T-helper 9 cell (primary cell): ENCODE measurements around the gene FAM9C.
"Not testable (repeated sequence)": the region's sequence is repeated elsewhere in the genome, so short reads cannot be mapped to it uniquely, and the experiment has no call there.

Experiments used
- DNase-seq: peaks from one replicate; pipeline ENCODE4 v3.0.0-alpha.2; 2020

Gene FAM9C

DNA sequence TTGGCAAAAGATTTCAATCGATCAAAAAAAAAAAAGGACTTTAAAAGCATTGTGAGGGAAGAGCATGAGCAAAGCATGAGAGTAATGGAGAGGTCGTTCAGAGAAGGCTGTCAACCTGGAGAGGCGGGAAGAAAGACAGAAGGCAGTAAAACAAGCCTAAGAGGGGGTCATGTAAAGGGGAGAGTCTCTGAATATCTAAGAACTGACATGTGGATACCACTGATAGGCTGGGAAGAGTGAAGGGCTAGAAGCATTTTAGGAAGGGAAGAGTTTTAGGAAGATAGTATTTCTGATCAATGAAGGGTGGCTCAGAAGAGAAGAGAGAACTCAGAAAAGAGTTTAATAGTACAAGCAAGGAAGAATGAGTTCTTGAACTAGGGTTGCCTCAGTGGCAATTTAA is 7.5 kb downstream of the FAM9C start:
- DNase-seq: no peak

GRCh38 chrX:13033193-13033592 is 11.2 kb downstream of the FAM9C start:
- no peak for DNase-seq

DNA sequence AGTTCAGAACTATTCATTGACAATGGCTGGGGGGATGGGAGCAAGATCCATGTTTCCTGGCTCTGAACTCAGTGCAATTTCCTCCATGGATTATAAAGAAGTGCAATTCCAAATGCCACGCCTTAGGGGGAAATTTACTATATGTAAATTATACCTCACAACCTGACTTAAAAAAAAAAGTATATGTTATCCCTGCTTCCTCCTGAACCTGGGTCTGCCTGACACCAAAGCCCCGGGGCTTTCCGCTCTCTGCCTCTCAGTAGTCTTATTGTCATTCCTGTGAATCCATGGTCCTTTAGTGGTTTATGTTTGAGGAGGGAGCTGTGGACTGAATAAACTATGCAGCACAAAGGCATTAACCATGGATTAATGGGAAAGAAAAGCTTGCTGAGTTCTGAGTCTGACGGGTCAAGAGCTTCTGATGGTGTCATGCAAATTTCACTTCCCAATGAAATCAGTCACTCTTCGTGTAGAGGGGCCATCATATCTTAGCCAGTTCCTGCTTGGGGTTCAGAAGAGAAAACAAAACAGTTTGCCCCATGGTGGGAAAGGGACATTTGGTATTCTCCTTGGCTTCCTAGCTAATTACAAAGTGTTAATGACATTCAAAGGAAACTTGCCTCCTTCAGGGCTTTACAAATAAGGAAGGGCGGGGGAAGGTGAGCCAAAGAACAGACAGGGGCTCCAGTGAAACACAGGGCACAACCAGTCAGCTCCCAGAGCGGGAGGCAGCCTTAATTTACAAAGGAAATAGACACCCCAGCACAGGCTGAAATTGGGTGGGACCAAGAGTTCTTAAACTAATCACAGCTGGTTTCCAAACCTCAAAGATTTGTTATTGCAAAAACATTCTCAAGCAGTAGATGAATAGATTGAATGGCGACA is 14.3 kb downstream of the FAM9C start:
- no peak for DNase-seq

- no peak for DNase-seq
Observed at GRCh38 chrX:13029637-13029886, 14.9 kb downstream of the FAM9C start.

GRCh38 chrX:13028871-13029636 is 15.4 kb downstream of the FAM9C start:
- no peak for DNase-seq

DNA sequence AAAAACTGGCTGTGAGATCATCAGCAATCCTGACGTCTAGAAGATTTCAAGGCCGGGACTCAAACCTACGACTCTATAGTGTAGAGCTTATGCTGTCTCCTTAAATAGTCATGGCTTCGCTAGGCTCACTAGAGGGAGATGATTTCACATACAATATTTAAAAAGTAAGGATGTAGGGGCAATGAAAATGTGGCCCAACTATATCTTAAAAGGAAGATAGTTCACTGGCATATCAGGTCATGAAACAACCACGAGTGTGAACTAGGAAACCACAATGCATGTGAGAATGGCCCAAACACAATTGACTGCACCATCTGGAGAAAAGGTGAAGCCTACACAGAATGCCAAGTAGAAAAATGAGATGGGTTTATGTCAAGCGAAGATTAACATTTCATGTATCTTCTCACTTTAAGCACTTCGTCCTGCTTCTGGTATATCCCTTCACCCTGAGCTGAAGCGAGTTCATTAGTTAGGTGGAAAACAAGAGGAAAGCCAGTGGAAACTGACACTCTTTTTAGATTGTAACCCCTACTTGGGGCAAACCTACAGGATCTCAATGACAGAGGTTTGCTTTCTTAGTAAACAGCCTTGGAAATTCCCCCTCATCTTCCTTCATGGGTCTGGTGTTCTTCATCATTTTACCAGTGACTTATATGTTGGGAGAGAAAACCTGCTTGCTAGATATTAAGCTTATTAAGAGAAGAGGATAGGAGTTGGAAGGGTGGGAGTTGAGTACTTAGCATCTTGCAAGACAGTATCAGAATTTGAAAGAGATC is 17.4 kb downstream of the FAM9C start:
- DNase-seq: no peak

- no peak for DNase-seq
Observed at GRCh38 chrX:13024986-13025385, 19.4 kb downstream of the FAM9C start.

DNA sequence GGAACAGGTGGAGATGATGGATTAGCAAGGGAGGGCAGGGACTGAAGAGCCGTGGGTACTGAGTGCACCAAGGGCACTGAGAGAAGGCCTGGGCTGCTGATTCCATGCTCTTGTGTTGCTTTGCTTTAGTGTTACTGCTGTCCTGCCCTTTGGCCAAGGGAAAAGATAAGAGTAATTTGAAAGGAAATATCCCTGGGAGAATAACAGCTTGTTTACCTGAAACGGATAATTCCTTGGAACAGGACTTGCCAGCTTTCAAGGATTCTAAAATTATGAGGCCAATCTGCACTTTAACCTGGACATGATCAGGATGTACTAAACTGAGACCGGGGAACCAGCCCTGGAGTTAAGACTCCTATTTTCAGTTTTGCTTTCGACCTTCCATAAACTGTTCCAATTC is 20.4 kb downstream of the FAM9C start:
- no peak for DNase-seq

DNA sequence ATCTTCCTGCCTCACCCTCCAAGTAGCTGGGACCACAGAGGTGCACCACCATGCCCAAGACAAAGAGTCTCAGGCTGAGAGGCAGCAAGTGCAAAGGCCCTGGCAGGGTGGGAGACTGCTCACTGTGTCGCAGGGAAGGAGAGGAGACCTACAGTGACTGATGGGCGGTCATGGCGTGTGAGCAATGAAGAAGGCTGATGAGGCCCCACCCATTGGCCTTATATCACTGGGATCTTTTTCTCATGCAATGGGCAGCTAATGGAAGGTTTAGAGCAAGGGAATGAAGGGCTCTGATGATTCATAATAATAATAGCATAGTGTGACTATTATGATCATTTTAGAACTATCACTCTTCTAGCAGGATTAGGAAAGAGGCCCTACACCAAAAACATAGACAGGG is 20.9 kb downstream of the FAM9C start:
- no peak for DNase-seq

DNA sequence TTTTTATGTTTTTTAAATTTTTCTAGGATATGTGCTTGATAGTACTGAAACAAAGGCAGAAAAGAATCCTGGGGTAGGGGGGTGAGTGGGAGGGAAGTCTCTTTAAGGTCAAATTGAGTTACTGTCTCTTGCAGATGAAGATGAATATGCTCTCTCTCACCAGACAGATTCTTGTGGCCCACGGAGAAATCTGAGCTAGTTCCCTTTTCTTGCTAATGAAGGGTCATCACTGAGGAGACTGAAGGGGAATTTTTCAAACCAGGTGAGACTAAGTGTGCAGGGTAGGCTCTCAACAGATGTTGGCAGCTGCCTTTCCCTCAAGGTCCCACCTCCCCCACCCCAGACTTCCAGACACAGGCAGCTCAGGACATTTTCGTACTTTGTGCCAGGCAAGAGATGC is 21.5 kb downstream of the FAM9C start:
- DNase-seq: no peak

GRCh38 chrX:13016731-13017130 is 27.7 kb downstream of the FAM9C start:
- not testable (repeated sequence) for DNase-seq

GRCh38 chrX:13015536-13016236 is 28.7 kb downstream of the FAM9C start:
- DNase-seq: no peak

DNA sequence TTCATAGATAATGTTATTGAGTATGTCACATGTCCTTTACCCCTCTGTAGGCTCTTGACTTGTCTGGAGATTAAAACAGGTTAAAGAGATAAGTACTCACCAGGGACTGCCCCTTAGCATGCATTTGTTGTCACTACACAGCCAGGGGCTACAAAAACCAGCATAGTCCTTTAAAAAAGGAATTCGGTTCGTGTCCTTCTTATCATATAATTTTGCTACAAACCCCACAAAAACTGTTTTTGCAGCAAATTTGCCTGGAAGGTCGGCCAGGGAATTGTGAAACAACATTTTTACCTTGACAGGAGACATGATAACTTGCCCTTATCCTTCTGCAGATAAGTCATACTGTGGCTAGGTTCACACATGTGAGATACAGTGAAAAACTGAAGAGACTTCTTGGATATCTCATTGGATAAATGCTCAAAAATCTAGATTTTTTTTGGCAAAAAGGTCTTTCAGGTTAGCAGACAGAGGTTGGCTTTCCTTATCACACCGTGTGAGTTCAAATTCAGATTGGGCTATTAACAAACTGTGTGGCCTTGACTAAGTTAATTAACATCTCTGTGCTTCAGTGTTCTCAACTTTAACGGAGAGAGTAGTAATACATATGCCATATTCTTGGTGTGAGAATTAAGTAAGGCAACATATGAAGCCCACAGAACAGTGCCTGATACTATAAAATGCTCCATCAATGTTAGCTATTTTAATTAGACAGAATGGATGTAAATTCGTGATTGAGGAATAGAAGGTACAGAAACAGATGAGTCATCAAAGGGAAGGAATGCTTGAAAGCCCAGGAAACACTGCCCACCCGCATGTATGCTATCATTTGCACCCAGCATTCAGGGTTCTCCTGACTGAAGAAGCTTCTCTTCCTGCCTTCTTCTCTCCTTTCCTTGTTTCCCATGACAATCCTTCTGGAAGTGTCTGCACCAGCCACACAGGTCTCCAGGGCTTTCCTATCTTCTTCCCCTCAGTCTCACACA is 30.0 kb downstream of the FAM9C start:
- no peak for DNase-seq

GRCh38 chrX:13013363-13014110 is 30.9 kb downstream of the FAM9C start:
- DNase-seq: no peak

DNA sequence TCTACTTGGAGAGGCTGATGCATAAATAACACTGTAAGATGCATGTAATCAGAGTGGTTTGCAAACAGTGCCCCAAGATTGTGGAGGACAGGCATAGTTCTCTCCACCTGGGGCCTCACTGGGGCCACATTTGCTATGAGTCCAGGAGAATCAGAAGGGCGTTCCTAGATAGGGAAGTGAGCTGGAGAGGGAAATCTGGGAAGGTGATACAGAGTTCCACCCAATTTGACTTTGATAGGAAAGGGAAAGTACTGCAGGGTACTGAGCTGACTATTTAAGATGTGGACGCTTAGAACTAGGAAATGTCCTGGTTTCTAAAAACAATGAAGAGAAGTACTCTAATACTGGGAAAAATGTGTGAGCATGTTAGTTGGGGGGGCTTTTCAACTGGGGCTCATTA is 33.9 kb downstream of the FAM9C start:
- no peak for DNase-seq

DNA sequence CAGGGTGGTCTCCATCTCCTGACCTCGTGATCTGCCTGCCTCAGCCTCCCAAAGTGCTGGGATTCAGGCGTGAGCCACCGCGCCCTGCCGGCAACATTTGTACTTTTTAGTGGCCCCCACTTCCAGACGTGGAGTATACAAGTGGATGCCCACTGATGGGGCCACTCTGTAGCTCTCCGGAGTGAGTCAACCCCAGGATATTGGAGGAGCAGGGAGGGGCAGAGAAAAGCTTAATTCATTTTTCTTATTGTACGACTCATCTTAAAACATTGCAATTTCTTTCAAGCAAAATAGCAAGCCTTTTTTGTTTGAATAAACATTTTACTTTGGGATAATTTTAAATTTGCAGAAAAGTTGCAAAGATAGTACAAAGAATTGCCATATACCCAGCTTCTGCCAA is 34.6 kb downstream of the FAM9C start:
- DNase-seq: no peak

DNA sequence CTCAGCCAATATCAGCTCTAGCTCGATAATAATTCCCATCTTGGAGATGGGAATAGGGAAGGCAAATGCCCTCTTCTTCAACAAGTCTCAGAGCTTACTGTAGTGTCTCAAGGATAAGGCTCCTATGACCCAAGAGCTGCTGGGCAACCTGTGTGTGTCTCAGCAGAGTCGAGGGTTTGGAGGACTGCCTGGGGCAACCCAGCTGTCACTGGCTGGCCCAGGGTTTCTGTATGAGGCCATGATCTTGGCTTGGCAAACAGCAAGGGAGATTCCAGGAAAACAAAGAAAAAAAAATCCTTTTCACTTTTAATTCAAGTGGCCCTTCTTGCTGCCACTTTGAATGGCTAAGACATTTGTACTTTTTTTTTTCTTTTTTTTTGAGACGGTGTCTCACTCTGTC is 35.1 kb downstream of the FAM9C start:
- DNase-seq: no peak

DNA sequence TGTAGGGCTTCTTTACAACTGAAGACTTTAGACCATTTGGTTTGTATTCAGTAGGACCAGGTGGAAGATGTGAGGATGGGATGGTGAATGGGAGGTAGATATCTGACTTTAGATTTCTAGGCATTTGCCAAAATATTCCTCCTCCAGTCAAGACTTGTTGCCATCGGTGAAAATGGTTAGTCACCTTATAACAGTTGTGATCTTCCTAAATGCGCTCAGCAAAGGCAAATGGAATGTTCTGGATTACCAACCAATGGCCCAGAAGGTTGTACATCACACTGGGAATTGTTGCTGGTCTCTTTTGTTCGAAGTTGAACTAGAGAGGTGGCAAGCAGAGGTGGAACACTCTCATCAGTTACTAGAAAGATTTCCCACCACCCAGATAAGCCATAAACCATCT is 35.6 kb downstream of the FAM9C start:
- no peak for DNase-seq

- DNase-seq: no peak
Observed at GRCh38 chrX:13008189-13008533, 36.3 kb downstream of the FAM9C start.

- no peak for DNase-seq
Observed at GRCh38 chrX:13007519-13008188, 36.8 kb downstream of the FAM9C start.
